ENCODE data around the gene VCL. TPM values are rescaled to one million over a fixed set of nuclear protein-coding genes. Genes with fewer than 3 reads are reported as not detected.

VCL gene
- total and polyA plus RNA-seq, 9 of the 15 experiments (the other 6 are each of a cell fraction or from before 2014, with no cell fraction given), result 29.8 to 186 (median 76.4) TPM

DNA sequence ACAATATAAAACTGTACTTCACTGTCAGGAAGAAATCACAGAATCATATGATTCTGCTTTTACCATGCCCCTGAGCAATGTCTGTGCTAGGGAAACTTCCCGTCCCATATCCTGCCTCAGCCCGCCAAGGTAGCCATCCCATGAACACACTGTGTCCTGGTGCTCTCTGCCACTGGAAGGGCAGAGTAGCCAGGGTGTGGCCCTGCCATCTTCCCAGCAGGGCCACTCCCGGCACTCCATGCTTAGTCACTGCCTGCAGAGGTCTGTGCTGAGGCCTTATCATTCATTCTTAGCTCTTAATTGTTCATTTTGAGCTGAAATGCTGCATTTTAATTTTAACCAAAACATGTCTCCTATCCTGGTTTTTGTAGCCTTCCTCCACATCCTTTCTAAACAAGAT lies 120.9 kb downstream of the VCL start:
- Histone ChIP-seq H3K9me1 (ENCODE audit: control insufficient read depth, insufficient read depth, low read length) (no peaks in the 10 kb centered on the region), H4K20me1 (replicated peaks; ENCODE audit: control insufficient read depth, insufficient read depth, low read length) (no peaks in the 10 kb centered on the region), H3K36me3 (ENCODE audit: control insufficient read depth, insufficient read depth, low read length) (peaks cover 97% of the 10 kb centered on the region), H2AFZ (ENCODE audit: low read depth, low read length) (no peak overlapping the region), H3K9ac (ENCODE audit: insufficient read depth in 1 of 2, low read depth in 2 of 2, low read length in 2 of 2) (peak overlapping the region in 1 of 2 experiments; percentile 71; a peak in 2 of 4 replicates), H3K79me2 (ENCODE audit: control insufficient read depth, insufficient read depth, low read length) (no peaks in the 10 kb centered on the region), H3K9me3 (replicated peaks; ENCODE audit: control insufficient read depth, insufficient read depth, low read depth, low read length) (no peaks in the 10 kb centered on the region), H3K4me3 (no peak overlapping the region), H3K4me1 (replicated peaks in 1 of 2; ENCODE audit: control insufficient read depth in 2 of 2, insufficient read depth in 2 of 2, low read length in 2 of 2) (peaks cover 0 to 2% of the 10 kb centered on the region in 2 experiments; a peak in 2 of 5 replicates), H3K27me3 (ENCODE audit: control insufficient read depth in 2 of 2, insufficient read depth in 2 of 2, low read length in 2 of 2) (no peaks in the 10 kb centered on the region), H3K4me2 (ENCODE audit: insufficient read depth, low read length) (no peak overlapping the region), H3K27ac (ENCODE audit: extremely low read depth, low read depth, low read length) (no peak overlapping the region)
- intact Hi-C loops (cut with micrococcal nuclease), result no loop called here
- TF ChIP-seq PRMT5 (CRISPR knock-in tag; IDR thresholded peaks at IDR 0.05), result no peak
- TF ChIP-seq POLR2A (conservative IDR thresholded peaks at IDR 0.05), result peak; percentile 50; the same call in 1 of the 2 replicates
- no peak for TF ChIP-seq HNRNPUL1 (IDR thresholded peaks at IDR 0.05; ENCODE audit: low read length)
- BruUV-seq (replicated peaks), result no TSS peak
- FAIRE-seq, result no peak
- 70% methylated on average over 3 of the region's 3 CpGs for WGBS (ENCODE audit: insufficient coverage, low coverage, missing lambda C conversion rate)
- in situ Hi-C loops (cut with MboI), result no loop called here
- ChIA-PET CTCF (ENCODE audit: low intra/inter-chr PET ratio) (no interaction called here), POLR2A (interaction anchor here (0.6 to 2.7 kb wide), 7 partner anchors 12 to 272 kb away, joined by 3 to 18 read pairs (median 4); no protein-coding TSS in a partner anchor)
- no peak for DNase-seq (ENCODE audit: extremely low read depth in 1 of 4, low spot score in 3 of 4)
- peak; percentile 58 for ATAC-seq

DNA sequence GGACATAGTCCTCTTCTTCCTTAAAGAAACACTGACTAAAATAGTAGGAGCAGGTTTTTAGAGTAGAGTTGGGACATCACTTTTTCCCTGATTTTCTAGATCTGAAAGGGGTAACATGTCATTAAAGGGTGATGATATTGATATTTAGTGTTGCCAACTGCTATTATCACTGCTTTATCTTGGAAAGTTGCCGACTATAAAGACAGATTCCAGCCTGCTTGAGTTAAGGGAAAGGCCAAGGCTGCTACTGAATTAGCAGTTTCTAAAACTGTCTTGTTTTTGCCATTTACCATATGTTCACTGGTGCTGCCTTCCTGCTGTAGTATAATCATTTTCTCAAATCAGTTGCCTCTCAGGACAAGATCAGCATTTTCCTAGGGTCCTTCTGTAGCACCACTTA lies 123.0 kb downstream of the VCL start:
- Histone ChIP-seq H3K9me3 (replicated peaks; ENCODE audit: control insufficient read depth, insufficient read depth, low read depth, low read length) (no peaks in the 10 kb centered on the region), H2AFZ (ENCODE audit: low read depth, low read length) (no peak overlapping the region), H3K4me3 (no peak overlapping the region), H3K9ac (ENCODE audit: insufficient read depth in 1 of 2, low read depth in 2 of 2, low read length in 2 of 2) (no peak overlapping the region), H4K20me1 (replicated peaks; ENCODE audit: control insufficient read depth, insufficient read depth, low read length) (no peaks in the 10 kb centered on the region), H3K36me3 (ENCODE audit: control insufficient read depth, insufficient read depth, low read length) (peaks cover 97% of the 10 kb centered on the region; the same call in 2 of the 3 replicates), H3K9me1 (ENCODE audit: control insufficient read depth, insufficient read depth, low read length) (no peaks in the 10 kb centered on the region), H3K4me2 (ENCODE audit: insufficient read depth, low read length) (no peak overlapping the region), H3K4me1 (replicated peaks in 1 of 2; ENCODE audit: control insufficient read depth in 2 of 2, insufficient read depth in 2 of 2, low read length in 2 of 2) (peaks cover 0 to 2% of the 10 kb centered on the region in 2 experiments; a peak in 2 of 5 replicates), H3K27me3 (ENCODE audit: control insufficient read depth in 2 of 2, insufficient read depth in 2 of 2, low read length in 2 of 2) (no peaks in the 10 kb centered on the region), H3K27ac (ENCODE audit: extremely low read depth, low read depth, low read length) (no peak overlapping the region), H3K79me2 (ENCODE audit: control insufficient read depth, insufficient read depth, low read length) (no peaks in the 10 kb centered on the region)
- BruUV-seq (replicated peaks), result no TSS peak
- CTCF ChIA-PET (ENCODE audit: low intra/inter-chr PET ratio), result no interaction called here
- peak; percentile 28; the same call in 1 of the 2 replicates for TF ChIP-seq POLR2AphosphoS2 (IDR thresholded peaks at IDR 0.05; ENCODE audit: low read length)
- TF ChIP-seq ZFP36 (IDR thresholded peaks at IDR 0.05; ENCODE audit: low read depth, low read length, partially characterized antibody), result no peak
- POLR2A ChIA-PET, result interaction anchor here (0.6 to 1.7 kb wide), 3 partner anchors 9 to 10 kb away, joined by 3 to 5 read pairs (median 3); no protein-coding TSS in a partner anchor
- 70% methylated on average over 1 of the region's 1 CpG for WGBS (ENCODE audit: insufficient coverage, low coverage, missing lambda C conversion rate)
- intact Hi-C loops (cut with micrococcal nuclease) (no loop called here), in situ Hi-C loops (cut with MboI) (no loop called here)
- FAIRE-seq (no peak), DNase-seq (ENCODE audit: extremely low read depth in 1 of 4, low spot score in 3 of 4) (no peak), ATAC-seq (no peak)

All from K562 (cell line).